A549 (cell line): ENCODE results near the gene MYO1D. TPM values are rescaled to one million over a fixed set of nuclear protein-coding genes. Genes with fewer than 3 reads are reported as not detected.
A peak's percentile ranks its signal among the peaks of the same experiment; 100 is the strongest.

Experiments
- ATAC-seq, 2 experiments: fragments of 200-7000 bp in 1 of 2; fragments of >200 bp in 1 of 2; cut with Nextera tagmentation in 1 of 2; cut with Tn5 transposase in 1 of 2; 3 replicates each; pipeline versions ENCODE4 v1.8.0 to v1.9.1; 2018 to 2020; ENCODE audit warnings: mild to moderate bottlenecking in 1 of 2, moderate library complexity in 1 of 2
- CTCF ChIA-PET: fragments of 300-600 bp; sonication (Branson Sonifier 250); formaldehyde crosslinking; extraction: SDS; loops from one replicate; lab custom pipeline; 2021; ENCODE audit warnings: antibody characterized with exemption, inconsistent platforms; lab: Yijun Ruan, JAX
- POLR2A ChIA-PET: fragments of 350-600 bp; formaldehyde crosslinking; extraction: SDS; loops from one replicate; lab custom pipeline; 2021; ENCODE audit warnings: antibody characterized with exemption, inconsistent platforms; lab: Yijun Ruan, JAX
- DNase-seq, 2 experiments: peaks; one replicate each; pipeline versions ENCODE4 v3.0.0 to v3.0.0-alpha.2; 2011 to 2016; ENCODE audit warnings: low read depth in 1 of 2, low spot score in 1 of 2
- FAIRE-seq: peaks from 2 replicates; lab custom pipeline; 2011; peaks lifted over from hg19 to GRCh38; lab: Jason Lieb, UNC
- H3K27ac ChIP-seq, 2 experiments: fragments of >200 bp; sonication (Bioruptor Twin); formaldehyde crosslinking; 3 replicates each; pipeline ENCODE4 v1.5.1; 2016 to 2017
- H3K4me1 ChIP-seq: fragments of >200 bp; sonication (Bioruptor Twin); formaldehyde crosslinking; 3 replicates; pipeline ENCODE4 v1.6.1; 2016
- H3K4me2 ChIP-seq: fragments of >200 bp; sonication (Bioruptor Twin); formaldehyde crosslinking; 3 replicates; pipeline ENCODE4 v1.6.1; 2016
- H3K4me3 ChIP-seq: fragments of >200 bp; sonication (Bioruptor Twin); formaldehyde crosslinking; 3 replicates; pipeline ENCODE4 v1.5.1; 2016
- H3K9me3 ChIP-seq: fragments of >200 bp; sonication (Bioruptor Twin); formaldehyde crosslinking; 3 replicates; pipeline ENCODE4 v1.6.1; 2016
- ATOH8 ChIP-seq: fragments of 250-450 bp; sonication (Bioruptor Pico); IDR thresholded peaks from 2 replicates; pipeline ENCODE4 v1.5.0; 2020; ENCODE audit warnings: low read depth, mild to moderate bottlenecking, moderate library complexity
- BHLHE40 ChIP-seq: IDR thresholded peaks from 2 replicates; pipeline ENCODE4 v1.6.1; 2012; ENCODE audit warnings: low read depth, low read length, inconsistent platforms
- CHD4 ChIP-seq: fragments of 200-600 bp; sonication (generic); IDR thresholded peaks from 2 replicates; pipeline ENCODE4 v1.6.1; 2016; ENCODE audit warnings: antibody characterized with exemption, mild to moderate bottlenecking, borderline replicate concordance
- CTCF ChIP-seq: fragments of >200 bp; sonication (Bioruptor Twin); formaldehyde crosslinking; IDR thresholded peaks from 3 replicates; pipeline ENCODE4 v1.5.1; 2016
- EHMT2 ChIP-seq: fragments of 200-600 bp; sonication (generic); IDR thresholded peaks from 2 replicates; pipeline ENCODE4 v1.6.1; 2016; ENCODE audit warnings: antibody characterized with exemption, low read depth, mild to moderate bottlenecking, moderate library complexity
- ELK1 ChIP-seq: fragments of 150-350 bp; IDR thresholded peaks from 2 replicates; pipeline ENCODE4 v1.6.1; 2014; ENCODE audit warnings: low read depth, mild to moderate bottlenecking, low read length
- EP300 ChIP-seq, 2 experiments: fragments of >200 bp; sonication (Bioruptor Twin); formaldehyde crosslinking; IDR thresholded peaks; 2 replicates in 1 of 2; 3 replicates in 1 of 2; pipeline ENCODE4 v1.6.1; 2016 to 2017
- FOSL2 ChIP-seq, 2 experiments: fragments of 450-650 bp in 1 of 2; fragments of >200 bp in 1 of 2; sonication (Bioruptor Twin) in 1 of 2; formaldehyde crosslinking; IDR thresholded peaks; 2 replicates each; pipeline versions ENCODE4 v1.5.0 to v1.6.1; 2016 to 2020; ENCODE audit warnings: mild to moderate bottlenecking in 1 of 2, moderate library complexity in 1 of 2
- HDAC2 ChIP-seq: fragments of 200-600 bp; sonication (generic); IDR thresholded peaks from 2 replicates; pipeline ENCODE4 v1.6.1; 2016
- HEYL ChIP-seq: fragments of 250-450 bp; sonication (Bioruptor Pico); IDR thresholded peaks from 2 replicates; pipeline ENCODE4 v1.8.0; 2021; ENCODE audit warnings: mild to moderate bottlenecking, moderate library complexity
- HMGXB4 ChIP-seq: fragments of 250-450 bp; sonication (Bioruptor Pico); IDR thresholded peaks from 2 replicates; pipeline ENCODE4 v1.5.0; 2021; ENCODE audit warnings: mild to moderate bottlenecking, moderate library complexity, borderline replicate concordance
- HOXB13 ChIP-seq: fragments of 250-450 bp; sonication (Bioruptor Pico); IDR thresholded peaks from 2 replicates; pipeline ENCODE4 v1.5.0; 2020; ENCODE audit warnings: low read depth, mild to moderate bottlenecking, moderate library complexity
- HOXB5 ChIP-seq: fragments of 250-450 bp; sonication (Bioruptor Pico); IDR thresholded peaks from 2 replicates; pipeline ENCODE4 v1.5.0; 2020; ENCODE audit warnings: mild to moderate bottlenecking, moderate library complexity
- MAX ChIP-seq: IDR thresholded peaks from 2 replicates; pipeline ENCODE4 v1.6.1; 2012
- RAD21 ChIP-seq, 2 experiments: fragments of >200 bp in 1 of 2; sonication (Bioruptor Twin) in 1 of 2; formaldehyde crosslinking in 1 of 2; IDR thresholded peaks in 1 of 2; conservative IDR thresholded peaks in 1 of 2; 2 replicates in 1 of 2; 3 replicates in 1 of 2; pipeline ENCODE4 v1.6.1; 2012 to 2018; ENCODE audit warnings: inconsistent platforms in 1 of 2
- RNF2 ChIP-seq: fragments of 200-600 bp; sonication (generic); IDR thresholded peaks from 2 replicates; pipeline ENCODE4 v1.6.1; 2016; ENCODE audit warnings: low read depth, mild to moderate bottlenecking, antibody characterized with exemption, moderate library complexity, borderline replicate concordance
- SMC3 ChIP-seq: fragments of >200 bp; sonication (Bioruptor Twin); formaldehyde crosslinking; IDR thresholded peaks from 3 replicates; pipeline ENCODE4 v1.6.1; 2018; ENCODE audit warnings: inconsistent platforms
- TFCP2L1 ChIP-seq: fragments of 250-450 bp; sonication (Bioruptor Pico); IDR thresholded peaks from 2 replicates; pipeline ENCODE4 v1.5.0; 2021; ENCODE audit warnings: mild to moderate bottlenecking
- USF2 ChIP-seq: fragments of 450-650 bp; IDR thresholded peaks from 2 replicates; pipeline ENCODE4 v1.6.1; 2014; ENCODE audit warnings: antibody characterized with exemption
- WGBS: methylation state at CpG from one replicate; pipeline ENCODE4 v1.1.6; 2017; ENCODE audit errors: missing lambda C conversion rate; 5-methylcytosine and 5-hydroxymethylcytosine counted together
- polyA plus RNA-seq, 4 experiments: library from polyadenylated mRNA; depleted of rRNA in 3 of 4; stranded (reverse); fragments of >200 nt; fragmentation: RNase III in 1 of 4; extraction: RNeasy Plus Mini Kit Qiagen cat#74134 plus additional on column Dnase treatment in 1 of 4; gene quantifications; 2 replicates in 3 of 4; 3 replicates in 1 of 4; pipeline ENCODE4 v1.2.3, GENCODE V29; 2011 to 2017

The MYO1D gene
- polyA plus RNA-seq, 2 of the 4 experiments (the other 2 are of a cell fraction): 2.8 to 4.2 TPM

GRCh38 chr17:32877164-32877764 is 340 bp upstream of the MYO1D start:
- TF ChIP-seq RAD21 (conservative IDR thresholded peaks at IDR 0.05 in 1 of 2, IDR thresholded peaks at IDR 0.05 in 1 of 2) (peak; percentile 50 to 79), SMC3 (peak; percentile 94), ATOH8 (CRISPR knock-in tag) (0 out of 2 replicates have a peak, but pooled peaks have one; percentile 49), HOXB5 (CRISPR knock-in tag) (peak; percentile 84), HMGXB4 (no peak), RNF2 (no peak), CTCF (peak; percentile 99)
- Histone ChIP-seq H3K4me2 (peak overlapping the region; percentile 88), H3K4me3 (peak overlapping the region; percentile 77), H3K4me1 (peaks cover 9% of the 10 kb centered on the region; the same call in 1 of the 3 replicates), H3K9me3 (no peaks in the 10 kb centered on the region), H3K27ac (peak overlapping the region; percentile 66 to 88; a peak in 5 of 6 replicates)
- POLR2A ChIA-PET: interaction anchor here (0.7 to 1.6 kb wide), 2 partner anchors 95 to 433 kb away, joined by 3 to 11 read pairs; partner anchors contain the start of gene PSMD11
- ATAC-seq (peak; percentile 96 to 97), DNase-seq (peak; percentile 75 to 84), FAIRE-seq (no peak)
- CTCF ChIA-PET: interaction anchor here (0.5 to 12.1 kb wide), 70 partner anchors 8 to 1447 kb away, joined by 3 to 205 read pairs (median 5); partner anchors contain the start of genes ASIC2 and TMEM98
- 2% methylated on average over 18 of the region's 44 CpGs for WGBS

GRCh38 chr17:32875923-32876416 is 954 bp downstream of the MYO1D start:
- ATAC-seq: peak in 1 of 2 experiments; percentile 5; a peak in 2 of 6 replicates
- 11% methylated on average over 15 of the region's 15 CpGs for WGBS

More at GRCh38 chr17:32875923-32876416, 954 bp downstream of the MYO1D start:
- POLR2A ChIA-PET: no interaction called here
- Histone ChIP-seq H3K4me3 (peak overlapping the region; percentile 77), H3K4me2 (peak overlapping the region; percentile 88), H3K27ac (no peak overlapping the region; a peak in 2 of 6 replicates), H3K9me3 (no peaks in the 10 kb centered on the region), H3K4me1 (peaks cover 9% of the 10 kb centered on the region; the same call in 1 of the 3 replicates)
- no peak for TF ChIP-seq HEYL
- no peak for TF ChIP-seq EP300 (IDR thresholded peaks at IDR 0.05)
- no peak for TF ChIP-seq ATOH8 (CRISPR knock-in tag)
- TF ChIP-seq HMGXB4: no peak
- no peak for TF ChIP-seq BHLHE40
- TF ChIP-seq HDAC2: no peak
- no peak for TF ChIP-seq TFCP2L1
- TF ChIP-seq CHD4: no peak
- TF ChIP-seq USF2: no peak
- no peak for TF ChIP-seq MAX
- TF ChIP-seq EHMT2: no peak
- no peak for TF ChIP-seq HOXB5 (CRISPR knock-in tag)
- no peak for TF ChIP-seq ELK1
- TF ChIP-seq CTCF: no peak
- no peak for TF ChIP-seq HOXB13 (CRISPR knock-in tag)
- TF ChIP-seq FOSL2 (IDR thresholded peaks at IDR 0.05): no peak
- TF ChIP-seq FOSL2 (CRISPR knock-in tag; IDR thresholded peaks at IDR 0.05): no peak
- CTCF ChIA-PET: interaction anchor here (0.6 to 12.1 kb wide), 29 partner anchors 8 to 875 kb away, joined by 3 to 205 read pairs (median 9); partner anchors contain the start of gene ASIC2
- FAIRE-seq (no peak), DNase-seq (no peak)
